Neural crest cell (in vitro differentiated cells): Measurements from ENCODE around the gene TMEM54. TPM values are rescaled to one million over a fixed set of nuclear protein-coding genes. Genes with fewer than 3 reads are reported as not detected.
"Not testable (repeated sequence)": the region's sequence is repeated elsewhere in the genome, so short reads cannot be mapped to it uniquely, and the experiment has no call there.

Source experiments
- DNase-seq: peaks from one replicate; pipeline ENCODE4 v3.0.0; 2021; ENCODE audit warnings: low read depth, mixed read lengths, low spot score
- H3K27ac Mint-ChIP-seq: one replicate; pipeline ENCODE4 v1.8.0; 2021; ENCODE audit warnings: mild to moderate bottlenecking, mixed read lengths; ENCODE audit not compliant: unreplicated experiment
- H3K27me3 Mint-ChIP-seq: 2 replicates; pipeline ENCODE4 v1.8.0; 2021; ENCODE audit warnings: low read depth, mild to moderate bottlenecking, mixed read lengths
- H3K36me3 Mint-ChIP-seq: 2 replicates; pipeline ENCODE4 v1.8.0; 2021; ENCODE audit warnings: low read depth, mild to moderate bottlenecking, mixed read lengths
- H3K4me1 Mint-ChIP-seq: 2 replicates; pipeline ENCODE4 v1.8.0; 2021; ENCODE audit warnings: mixed read lengths
- H3K4me3 Mint-ChIP-seq: one replicate; pipeline ENCODE4 v1.8.0; 2021; ENCODE audit warnings: mild to moderate bottlenecking, mixed read lengths
- H3K9me3 Mint-ChIP-seq: 2 replicates; pipeline ENCODE4 v1.8.0; 2021; ENCODE audit warnings: mixed read lengths
- total RNA-seq: library from RNA; stranded (reverse); gene quantifications from 2 replicates; pipeline ENCODE4 v1.2.1, GENCODE V29; 2021
- TF ChIP-seq, protein P1 (sequence below): fragments of 200-600 bp; sonication (generic); conservative IDR thresholded peaks from 2 replicates; pipeline ENCODE4 v1.5.0; 2021; ENCODE audit warnings: antibody characterized with exemption, mild to moderate bottlenecking

The TMEM54 gene
- total RNA-seq, 1 donor from 2014 or later = 2.7 TPM

DNA sequence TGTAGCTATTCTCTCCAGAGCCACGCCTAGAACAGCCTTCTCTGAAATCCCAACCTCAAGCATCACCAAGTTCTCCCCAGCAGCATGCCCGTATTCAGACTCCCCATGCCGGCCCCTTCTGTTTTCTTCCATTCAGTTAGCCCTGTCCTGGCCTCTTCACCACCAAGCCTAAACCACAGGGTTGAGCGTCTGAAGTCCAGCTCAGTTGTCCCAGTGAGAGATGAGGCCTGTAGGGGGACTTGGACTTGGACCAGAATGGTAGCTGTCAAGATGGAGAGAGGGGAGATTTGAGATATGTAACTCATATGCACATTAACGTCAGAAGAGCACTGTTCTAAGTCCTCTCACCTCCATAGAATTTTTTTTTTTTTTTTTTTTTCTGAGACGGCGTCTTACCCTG, 5.5 kb upstream of the TMEM54 start:
- H3K4me1 Mint-ChIP-seq = no peaks in the 10 kb centered on the region
- H3K36me3 Mint-ChIP-seq = no peaks in the 10 kb centered on the region
- no peak overlapping the region for H3K27ac Mint-ChIP-seq
- no peaks in the 10 kb centered on the region for H3K9me3 Mint-ChIP-seq
- DNase-seq = no peak
- peaks cover 45% of the 10 kb centered on the region for H3K27me3 Mint-ChIP-seq
- H3K4me3 Mint-ChIP-seq = no peak overlapping the region
- TF ChIP-seq, protein P1, sequence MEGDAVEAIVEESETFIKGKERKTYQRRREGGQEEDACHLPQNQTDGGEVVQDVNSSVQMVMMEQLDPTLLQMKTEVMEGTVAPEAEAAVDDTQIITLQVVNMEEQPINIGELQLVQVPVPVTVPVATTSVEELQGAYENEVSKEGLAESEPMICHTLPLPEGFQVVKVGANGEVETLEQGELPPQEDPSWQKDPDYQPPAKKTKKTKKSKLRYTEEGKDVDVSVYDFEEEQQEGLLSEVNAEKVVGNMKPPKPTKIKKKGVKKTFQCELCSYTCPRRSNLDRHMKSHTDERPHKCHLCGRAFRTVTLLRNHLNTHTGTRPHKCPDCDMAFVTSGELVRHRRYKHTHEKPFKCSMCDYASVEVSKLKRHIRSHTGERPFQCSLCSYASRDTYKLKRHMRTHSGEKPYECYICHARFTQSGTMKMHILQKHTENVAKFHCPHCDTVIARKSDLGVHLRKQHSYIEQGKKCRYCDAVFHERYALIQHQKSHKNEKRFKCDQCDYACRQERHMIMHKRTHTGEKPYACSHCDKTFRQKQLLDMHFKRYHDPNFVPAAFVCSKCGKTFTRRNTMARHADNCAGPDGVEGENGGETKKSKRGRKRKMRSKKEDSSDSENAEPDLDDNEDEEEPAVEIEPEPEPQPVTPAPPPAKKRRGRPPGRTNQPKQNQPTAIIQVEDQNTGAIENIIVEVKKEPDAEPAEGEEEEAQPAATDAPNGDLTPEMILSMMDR = no peak

GRCh38 chr1:32905588-32905987, 4.4 kb upstream of the TMEM54 start:
- not testable (repeated sequence) for H3K4me3 Mint-ChIP-seq, H3K9me3 Mint-ChIP-seq, H3K4me1 Mint-ChIP-seq, DNase-seq, H3K36me3 Mint-ChIP-seq, H3K27ac Mint-ChIP-seq
- peaks cover 51% of the 10 kb centered on the region for H3K27me3 Mint-ChIP-seq

- DNase-seq = no peak
- TF ChIP-seq, protein P1 = no peak
- no peaks in the 10 kb centered on the region for H3K9me3 Mint-ChIP-seq
- peaks cover 54% of the 10 kb centered on the region for H3K27me3 Mint-ChIP-seq
- H3K4me1 Mint-ChIP-seq = no peaks in the 10 kb centered on the region
- no peak overlapping the region for H3K4me3 Mint-ChIP-seq
- H3K36me3 Mint-ChIP-seq = no peaks in the 10 kb centered on the region
- no peak overlapping the region for H3K27ac Mint-ChIP-seq
Observed at GRCh38 chr1:32904797-32905196, 3.6 kb upstream of the TMEM54 start.

DNA sequence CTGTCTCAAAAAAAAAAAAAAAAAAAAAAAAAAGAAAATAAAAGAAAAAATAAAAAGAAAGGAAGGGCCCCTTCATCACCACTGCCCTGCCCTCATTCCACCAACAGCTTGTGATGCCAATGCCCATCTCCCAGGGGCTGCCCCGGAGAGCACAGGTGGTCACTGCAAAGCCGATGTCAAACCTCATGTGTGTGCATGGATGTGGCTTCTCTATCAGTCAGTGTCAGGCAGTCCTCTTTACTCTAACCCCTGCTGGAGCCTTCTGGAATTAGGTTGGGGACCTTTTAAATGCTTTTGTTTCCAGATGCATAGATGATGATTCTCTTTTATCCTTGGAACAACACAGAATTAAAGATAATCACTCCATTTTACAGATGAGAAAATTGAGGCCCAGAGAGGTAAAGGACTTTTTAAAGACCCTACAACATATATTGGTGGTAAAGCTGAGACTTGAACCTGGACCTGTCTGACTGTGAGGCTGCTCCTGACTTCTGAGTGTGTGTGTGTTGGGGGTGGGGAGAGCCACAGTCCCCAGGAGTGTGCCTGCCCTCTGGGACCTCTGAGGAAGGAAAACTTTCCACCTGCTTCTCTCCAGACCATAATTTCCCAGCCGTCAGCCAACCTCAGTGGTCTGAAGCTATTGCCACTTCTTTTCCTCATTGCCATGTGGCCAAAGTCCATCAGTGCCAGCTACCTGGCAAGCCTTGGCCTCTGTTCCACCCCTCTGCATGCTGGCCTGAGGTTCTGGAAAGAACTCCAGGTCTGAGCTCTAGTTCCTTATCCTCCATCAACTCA, 3.0 kb upstream of the TMEM54 start:
- Mint-ChIP-seq H3K4me3 (no peak overlapping the region), H3K27me3 (peaks cover 58% of the 10 kb centered on the region), H3K36me3 (no peaks in the 10 kb centered on the region), H3K4me1 (no peaks in the 10 kb centered on the region), H3K9me3 (no peaks in the 10 kb centered on the region), H3K27ac (no peak overlapping the region)
- DNase-seq = no peak
- TF ChIP-seq, protein P1 = no peak

DNA sequence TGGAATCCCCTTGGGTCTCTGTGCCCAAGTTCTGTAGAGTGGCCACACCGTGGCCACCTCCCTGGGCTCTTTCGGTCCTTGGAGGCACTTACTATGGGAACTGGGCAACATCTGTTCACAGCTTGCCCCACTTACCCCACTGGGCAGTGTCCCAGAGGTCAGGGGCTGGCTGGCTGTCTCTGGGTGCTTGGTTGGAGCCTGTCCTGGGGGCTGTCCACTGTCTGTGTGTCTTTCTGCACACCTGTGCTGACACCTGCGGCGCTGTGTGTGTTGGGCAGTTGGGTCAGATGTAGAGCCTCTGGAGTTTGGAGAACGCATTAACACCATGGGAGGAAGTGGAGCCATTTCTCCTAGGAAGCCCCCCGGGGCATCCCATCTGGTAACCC, 1.3 kb upstream of the TMEM54 start:
- TF ChIP-seq, protein P1 = no peak
- H3K36me3 Mint-ChIP-seq = no peaks in the 10 kb centered on the region
- DNase-seq = no peak
- H3K27me3 Mint-ChIP-seq = peaks cover 72% of the 10 kb centered on the region
- H3K4me3 Mint-ChIP-seq = peak overlapping the region; percentile 53
- no peak overlapping the region for H3K27ac Mint-ChIP-seq
- no peaks in the 10 kb centered on the region for H3K4me1 Mint-ChIP-seq
- H3K9me3 Mint-ChIP-seq = no peaks in the 10 kb centered on the region

DNA sequence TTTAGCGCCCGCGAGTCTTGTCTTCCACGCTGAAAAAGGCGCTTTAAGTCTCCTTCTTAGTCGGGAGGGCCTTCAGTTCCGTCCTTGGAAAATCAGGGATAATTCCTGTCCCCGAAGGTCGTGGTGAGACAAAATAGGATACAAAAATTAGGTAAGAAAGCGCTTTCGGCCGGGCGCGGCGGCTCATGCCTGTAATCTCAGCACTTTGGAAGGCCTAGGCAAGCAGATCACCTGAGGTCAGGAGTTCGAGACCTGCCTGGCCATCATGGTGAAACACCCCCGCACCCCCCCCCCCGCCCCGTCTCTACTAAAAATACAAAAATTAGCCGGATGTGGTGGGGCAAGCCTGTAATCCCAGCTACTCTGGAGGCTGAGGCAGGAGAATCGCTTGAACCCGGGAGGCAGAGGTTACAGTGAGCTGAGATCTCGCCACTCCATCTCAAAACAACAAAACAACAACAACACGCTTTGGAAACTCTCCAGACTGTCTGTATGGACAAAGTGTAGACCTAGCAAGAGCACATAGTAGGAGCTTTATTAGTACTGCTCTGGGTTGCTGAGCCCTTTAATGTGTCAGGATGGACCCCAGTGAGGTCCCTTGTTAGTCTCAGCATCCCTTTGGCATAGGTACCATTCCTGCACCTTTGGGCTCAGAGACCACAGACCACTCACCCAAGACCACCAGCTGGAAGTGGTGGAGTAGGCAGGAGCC, 790 bp upstream of the TMEM54 start:
- no peaks in the 10 kb centered on the region for H3K9me3 Mint-ChIP-seq

More for the DNA sequence above, 790 bp upstream of the TMEM54 start:
- Mint-ChIP-seq H3K4me3 (peak overlapping the region; percentile 81), H3K36me3 (no peaks in the 10 kb centered on the region), H3K27me3 (peaks cover 77% of the 10 kb centered on the region), H3K4me1 (no peaks in the 10 kb centered on the region), H3K27ac (no peak overlapping the region)
- TF ChIP-seq, protein P1 = no peak
- DNase-seq = no peak
